Panc1 (cell line): Measurements from ENCODE around the gene PIEZO1. TPM values are rescaled to one million over a fixed set of nuclear protein-coding genes. Genes with fewer than 3 reads are reported as not detected.

Experiments used
- ATAC-seq: fragments of 200-7000 bp; cut with Tn5 transposase; 2 replicates; pipeline ENCODE4 v1.9.1; 2020; ENCODE audit warnings: mild to moderate bottlenecking, moderate library complexity
- BruUV-seq: library from RNA; stranded (reverse); fragments of 400-500 nt; replicated peaks from 2 replicates; lab custom pipeline; 2021; lab: Mats Ljungman, UMichigan
- CTCF ChIA-PET: fragments of 300-600 bp; sonication (Branson Sonifier 250); formaldehyde crosslinking; loops from one replicate; lab custom pipeline; 2022; ENCODE audit warnings: antibody characterized with exemption; lab: Charles Lee
- POLR2A ChIA-PET: fragments of 300-600 bp; sonication (Branson Sonifier 250); formaldehyde crosslinking; loops from one replicate; lab custom pipeline; 2022; ENCODE audit warnings: antibody characterized with exemption; lab: Charles Lee
- DNase-seq: peaks from one replicate; pipeline ENCODE4 v3.0.0-alpha.2; 2010; ENCODE audit warnings: low read depth, low spot score
- H3K27ac ChIP-seq: 2 replicates; pipeline ENCODE4 v1.5.1; 2011; ENCODE audit warnings: mild to moderate bottlenecking, low read length, inconsistent platforms
- H3K27me3 ChIP-seq: fragments of 200-500 bp; sonication (Bioruptor generic); 2 replicates; pipeline ENCODE4 v1.6.0; 2014; ENCODE audit warnings: low read length, inconsistent platforms; ENCODE audit not compliant: control insufficient read depth, insufficient read depth
- H3K36me3 ChIP-seq: fragments of 200-500 bp; sonication (Bioruptor generic); 2 replicates; pipeline ENCODE4 v1.5.1; 2014; ENCODE audit warnings: inconsistent platforms, mild to moderate bottlenecking, low read length, moderate library complexity; ENCODE audit not compliant: control insufficient read depth, insufficient read depth
- H3K4me1 ChIP-seq: 2 replicates; pipeline ENCODE4 v1.5.1; 2011; ENCODE audit warnings: inconsistent platforms, mild to moderate bottlenecking, low read length, moderate library complexity; ENCODE audit not compliant: control insufficient read depth, insufficient read depth
- H3K4me3 ChIP-seq, 2 experiments: 2 replicates each; pipeline ENCODE4 v1.5.1; 2011 to 2012; ENCODE audit warnings: low read depth in 2 of 2, low read length in 2 of 2, mild to moderate bottlenecking in 2 of 2, inconsistent platforms in 1 of 2, moderate library complexity in 1 of 2
- H3K9me3 ChIP-seq: fragments of 200-500 bp; sonication (Bioruptor generic); 2 replicates; pipeline ENCODE4 v1.5.1; 2014; ENCODE audit warnings: low read depth, mild to moderate bottlenecking, inconsistent platforms, low read length, moderate library complexity; ENCODE audit not compliant: control insufficient read depth, insufficient read depth
- POLR2AphosphoS5 ChIP-seq: IDR thresholded peaks from 2 replicates; pipeline ENCODE4 v1.6.1; 2012; ENCODE audit warnings: mild to moderate bottlenecking, low read depth, low read length, moderate library complexity
- SIN3A ChIP-seq: IDR thresholded peaks from 2 replicates; pipeline ENCODE4 v1.6.1; 2012; ENCODE audit warnings: low read depth, mild to moderate bottlenecking, low read length, moderate library complexity, borderline replicate concordance; ENCODE audit not compliant: insufficient read depth
- TCF7L2 ChIP-seq: IDR thresholded peaks from 2 replicates; pipeline ENCODE4 v1.6.1; 2011; ENCODE audit warnings: mild to moderate bottlenecking, low read depth, low read length, inconsistent platforms
- in situ Hi-C: cut with HindIII; loops from 2 replicates; pipeline ENCODE4 v1.10.0; 2016; ENCODE audit warnings: low sequenced_read_pairs, low pct_unique_long_range_greater_than_20kb
- intact Hi-C: fragments of 100-400 bp; cut with micrococcal nuclease; formaldehyde crosslinking; loops from one replicate; pipeline ENCODE4 v1.10.0; 2022; ENCODE audit not compliant: unreplicated experiment
- total RNA-seq: library from RNA; stranded (reverse); gene quantifications from one replicate; pipeline ENCODE4 v1.2.1, GENCODE V29; 2021; ENCODE audit not compliant: unreplicated experiment
- TF ChIP-seq, protein P1 (sequence below), 2 experiments: IDR thresholded peaks; 2 replicates each; pipeline ENCODE4 v1.6.1; 2011 to 2012; ENCODE audit warnings: low read depth in 2 of 2, control low read depth in 1 of 2, low read length in 1 of 2, mild to moderate bottlenecking in 1 of 2, moderate library complexity in 1 of 2; ENCODE audit not compliant: insufficient read depth in 1 of 2
- TF ChIP-seq, protein P2 (sequence below): fragments of 450-650 bp; IDR thresholded peaks from 2 replicates; pipeline ENCODE4 v1.5.1; 2017; ENCODE audit warnings: mild to moderate bottlenecking

PIEZO1 gene
- total RNA-seq, 1 experiment from 2014 or later = 175 TPM

DNA sequence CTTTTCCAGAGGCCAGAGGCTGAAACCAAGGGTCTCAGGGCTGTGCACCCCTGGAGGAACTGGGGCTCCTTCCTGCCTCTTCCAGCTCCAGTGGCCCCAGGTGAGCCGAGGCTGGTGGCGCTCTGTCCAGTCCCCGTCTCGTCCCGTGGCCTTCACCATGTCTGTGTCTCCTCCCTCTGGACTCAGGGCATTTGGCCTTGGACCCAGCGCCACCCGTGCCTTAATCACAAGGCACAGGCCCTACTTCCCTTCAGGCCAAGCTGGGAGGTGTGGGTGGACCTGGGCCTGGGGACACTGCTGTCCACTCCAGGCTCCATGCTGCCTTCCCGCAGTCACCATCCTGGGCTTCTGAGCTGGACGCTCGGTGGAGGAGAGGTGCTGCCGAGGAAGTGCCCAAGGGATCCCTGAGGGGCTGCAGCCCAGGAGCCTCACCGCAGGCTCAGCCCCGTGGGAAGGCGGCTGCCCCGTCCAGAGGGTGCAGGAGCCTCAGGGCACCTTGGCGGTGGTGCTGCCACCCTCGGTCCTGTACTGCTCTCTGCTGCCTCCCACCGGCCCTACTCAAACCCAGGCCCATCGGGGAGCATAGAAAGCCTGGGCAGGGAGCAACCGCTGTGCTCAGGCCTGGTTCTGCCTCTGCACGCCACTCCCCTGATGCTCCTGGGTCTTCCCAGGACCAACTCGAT, 36.3 kb upstream of the PIEZO1 start:
- ATAC-seq (no peak), DNase-seq (no peak)
- no peak overlapping the region for H3K4me3 ChIP-seq
- in situ Hi-C loops (no loop called here), intact Hi-C loops (no loop called here)
- BruUV-seq = no TSS peak
- POLR2A ChIA-PET = no interaction called here
- CTCF ChIA-PET = no interaction called here
- H3K9me3 ChIP-seq = no peaks in the 10 kb centered on the region
- H3K27ac ChIP-seq = no peak overlapping the region
- TF ChIP-seq, protein P1, sequence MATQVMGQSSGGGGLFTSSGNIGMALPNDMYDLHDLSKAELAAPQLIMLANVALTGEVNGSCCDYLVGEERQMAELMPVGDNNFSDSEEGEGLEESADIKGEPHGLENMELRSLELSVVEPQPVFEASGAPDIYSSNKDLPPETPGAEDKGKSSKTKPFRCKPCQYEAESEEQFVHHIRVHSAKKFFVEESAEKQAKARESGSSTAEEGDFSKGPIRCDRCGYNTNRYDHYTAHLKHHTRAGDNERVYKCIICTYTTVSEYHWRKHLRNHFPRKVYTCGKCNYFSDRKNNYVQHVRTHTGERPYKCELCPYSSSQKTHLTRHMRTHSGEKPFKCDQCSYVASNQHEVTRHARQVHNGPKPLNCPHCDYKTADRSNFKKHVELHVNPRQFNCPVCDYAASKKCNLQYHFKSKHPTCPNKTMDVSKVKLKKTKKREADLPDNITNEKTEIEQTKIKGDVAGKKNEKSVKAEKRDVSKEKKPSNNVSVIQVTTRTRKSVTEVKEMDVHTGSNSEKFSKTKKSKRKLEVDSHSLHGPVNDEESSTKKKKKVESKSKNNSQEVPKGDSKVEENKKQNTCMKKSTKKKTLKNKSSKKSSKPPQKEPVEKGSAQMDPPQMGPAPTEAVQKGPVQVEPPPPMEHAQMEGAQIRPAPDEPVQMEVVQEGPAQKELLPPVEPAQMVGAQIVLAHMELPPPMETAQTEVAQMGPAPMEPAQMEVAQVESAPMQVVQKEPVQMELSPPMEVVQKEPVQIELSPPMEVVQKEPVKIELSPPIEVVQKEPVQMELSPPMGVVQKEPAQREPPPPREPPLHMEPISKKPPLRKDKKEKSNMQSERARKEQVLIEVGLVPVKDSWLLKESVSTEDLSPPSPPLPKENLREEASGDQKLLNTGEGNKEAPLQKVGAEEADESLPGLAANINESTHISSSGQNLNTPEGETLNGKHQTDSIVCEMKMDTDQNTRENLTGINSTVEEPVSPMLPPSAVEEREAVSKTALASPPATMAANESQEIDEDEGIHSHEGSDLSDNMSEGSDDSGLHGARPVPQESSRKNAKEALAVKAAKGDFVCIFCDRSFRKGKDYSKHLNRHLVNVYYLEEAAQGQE (IDR thresholded peaks at IDR 0.05; ENCODE audit: insufficient read depth in 1 of 2, low read depth in 2 of 2, low read length in 1 of 2) = no peak
- no peak for TF ChIP-seq POLR2AphosphoS5
- TF ChIP-seq TCF7L2 = no peak
- TF ChIP-seq, protein P2, sequence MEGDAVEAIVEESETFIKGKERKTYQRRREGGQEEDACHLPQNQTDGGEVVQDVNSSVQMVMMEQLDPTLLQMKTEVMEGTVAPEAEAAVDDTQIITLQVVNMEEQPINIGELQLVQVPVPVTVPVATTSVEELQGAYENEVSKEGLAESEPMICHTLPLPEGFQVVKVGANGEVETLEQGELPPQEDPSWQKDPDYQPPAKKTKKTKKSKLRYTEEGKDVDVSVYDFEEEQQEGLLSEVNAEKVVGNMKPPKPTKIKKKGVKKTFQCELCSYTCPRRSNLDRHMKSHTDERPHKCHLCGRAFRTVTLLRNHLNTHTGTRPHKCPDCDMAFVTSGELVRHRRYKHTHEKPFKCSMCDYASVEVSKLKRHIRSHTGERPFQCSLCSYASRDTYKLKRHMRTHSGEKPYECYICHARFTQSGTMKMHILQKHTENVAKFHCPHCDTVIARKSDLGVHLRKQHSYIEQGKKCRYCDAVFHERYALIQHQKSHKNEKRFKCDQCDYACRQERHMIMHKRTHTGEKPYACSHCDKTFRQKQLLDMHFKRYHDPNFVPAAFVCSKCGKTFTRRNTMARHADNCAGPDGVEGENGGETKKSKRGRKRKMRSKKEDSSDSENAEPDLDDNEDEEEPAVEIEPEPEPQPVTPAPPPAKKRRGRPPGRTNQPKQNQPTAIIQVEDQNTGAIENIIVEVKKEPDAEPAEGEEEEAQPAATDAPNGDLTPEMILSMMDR = no peak
- no peak for TF ChIP-seq SIN3A
- no peaks in the 10 kb centered on the region for H3K27me3 ChIP-seq
- no peaks in the 10 kb centered on the region for H3K4me1 ChIP-seq
- H3K36me3 ChIP-seq = no peaks in the 10 kb centered on the region

DNA sequence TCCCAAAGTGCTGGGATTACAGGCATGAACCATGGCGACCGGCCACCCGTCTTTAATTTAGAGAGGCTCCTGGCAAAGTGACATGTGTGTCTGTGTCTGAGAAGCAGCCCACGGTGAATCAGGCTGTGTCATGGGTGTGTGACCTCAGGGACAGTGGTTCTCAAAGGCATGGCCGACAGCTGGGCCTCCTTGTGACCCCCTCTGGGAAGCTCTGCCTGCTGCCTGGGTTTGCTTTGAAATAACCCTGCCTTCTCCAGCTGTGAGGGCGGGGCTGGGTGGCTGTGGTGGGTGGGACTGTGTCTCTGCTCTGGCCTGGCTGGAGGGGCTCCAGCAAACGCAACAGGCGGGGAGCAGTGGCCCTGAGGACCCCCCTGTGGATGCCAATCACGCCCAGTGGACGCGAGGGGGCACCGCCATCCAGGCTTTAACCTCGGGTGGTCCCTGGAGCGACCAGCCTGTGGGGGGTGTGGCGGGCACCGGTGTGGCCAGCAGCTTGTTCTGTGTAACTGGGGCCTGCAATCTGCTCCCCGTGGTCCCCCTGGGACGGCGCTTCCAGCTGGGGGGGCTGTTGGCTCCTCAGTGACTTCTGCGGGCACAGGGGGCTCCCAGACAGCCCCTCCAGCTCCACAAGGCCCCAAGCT, 35.5 kb upstream of the PIEZO1 start:
- Histone ChIP-seq H3K4me3 (no peak overlapping the region), H3K27me3 (no peaks in the 10 kb centered on the region), H3K9me3 (no peaks in the 10 kb centered on the region), H3K27ac (no peak overlapping the region), H3K36me3 (no peaks in the 10 kb centered on the region), H3K4me1 (no peaks in the 10 kb centered on the region)
- DNase-seq (no peak), ATAC-seq (no peak)
- intact Hi-C loops (no loop called here), in situ Hi-C loops (no loop called here)
- ChIA-PET POLR2A (no interaction called here), CTCF (interaction anchor here (0.7 kb wide), 1 partner anchor 83 kb away, joined by 5 read pairs; no protein-coding TSS in a partner anchor)
- TF ChIP-seq TCF7L2 (no peak), SIN3A (no peak), POLR2AphosphoS5 (no peak)
- TF ChIP-seq, protein P1 (IDR thresholded peaks at IDR 0.05; ENCODE audit: insufficient read depth in 1 of 2, low read depth in 2 of 2, low read length in 1 of 2) = no peak
- TF ChIP-seq, protein P2 = no peak
- BruUV-seq = no TSS peak
